Mammary epithelial cell (primary cell): Measurements from ENCODE around the gene PWP1.

Experiments used
- EZH2 ChIP-seq: IDR thresholded peaks from 2 replicates; pipeline ENCODE4 v1.6.1; 2012; ENCODE audit warnings: low read length, inconsistent platforms, borderline replicate concordance
- TF ChIP-seq, protein P1 (sequence below), 2 donors: IDR thresholded peaks in 1 of 2; conservative IDR thresholded peaks in 1 of 2; 2 replicates each; pipeline ENCODE4 v1.5.1; 2011 to 2012; ENCODE audit warnings: inconsistent platforms in 2 of 2, low read length in 2 of 2, mild to moderate bottlenecking in 2 of 2, control low read depth in 1 of 2, low read depth in 1 of 2; ENCODE audit not compliant: insufficient read depth in 1 of 2; ENCODE audit errors: extremely low read depth in 1 of 2

DNA sequence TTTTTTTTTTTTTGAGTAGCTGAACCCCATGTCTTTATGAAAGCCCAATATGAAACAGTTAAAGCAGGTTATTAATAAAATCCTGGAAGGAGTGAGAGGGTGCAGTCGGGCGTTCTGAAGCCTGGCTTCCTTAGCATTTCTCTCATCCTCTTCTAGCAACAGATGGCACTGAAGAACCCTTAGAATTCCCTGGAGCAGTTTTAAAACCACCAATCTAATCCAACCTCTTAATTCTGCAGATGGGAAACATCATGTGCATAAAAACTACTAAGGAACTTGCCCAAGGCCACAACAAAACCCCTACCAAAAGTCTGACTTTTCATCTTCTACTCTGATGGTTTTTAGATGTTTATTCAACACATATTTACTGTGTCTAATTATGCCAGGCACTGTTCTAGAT lies 50.2 kb downstream of the PWP1 start:
- TF ChIP-seq, protein P1, sequence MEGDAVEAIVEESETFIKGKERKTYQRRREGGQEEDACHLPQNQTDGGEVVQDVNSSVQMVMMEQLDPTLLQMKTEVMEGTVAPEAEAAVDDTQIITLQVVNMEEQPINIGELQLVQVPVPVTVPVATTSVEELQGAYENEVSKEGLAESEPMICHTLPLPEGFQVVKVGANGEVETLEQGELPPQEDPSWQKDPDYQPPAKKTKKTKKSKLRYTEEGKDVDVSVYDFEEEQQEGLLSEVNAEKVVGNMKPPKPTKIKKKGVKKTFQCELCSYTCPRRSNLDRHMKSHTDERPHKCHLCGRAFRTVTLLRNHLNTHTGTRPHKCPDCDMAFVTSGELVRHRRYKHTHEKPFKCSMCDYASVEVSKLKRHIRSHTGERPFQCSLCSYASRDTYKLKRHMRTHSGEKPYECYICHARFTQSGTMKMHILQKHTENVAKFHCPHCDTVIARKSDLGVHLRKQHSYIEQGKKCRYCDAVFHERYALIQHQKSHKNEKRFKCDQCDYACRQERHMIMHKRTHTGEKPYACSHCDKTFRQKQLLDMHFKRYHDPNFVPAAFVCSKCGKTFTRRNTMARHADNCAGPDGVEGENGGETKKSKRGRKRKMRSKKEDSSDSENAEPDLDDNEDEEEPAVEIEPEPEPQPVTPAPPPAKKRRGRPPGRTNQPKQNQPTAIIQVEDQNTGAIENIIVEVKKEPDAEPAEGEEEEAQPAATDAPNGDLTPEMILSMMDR (conservative IDR thresholded peaks at IDR 0.05 in 1 of 2, IDR thresholded peaks at IDR 0.05 in 1 of 2; ENCODE audit: extremely low read depth in 1 of 2, insufficient read depth in 1 of 2, low read depth in 1 of 2, low read length in 2 of 2), result no peak
- no peak for TF ChIP-seq EZH2
